ENCODE measurements around the gene RNF2.
"Not testable (repeated sequence)": the region's sequence is repeated elsewhere in the genome, so short reads cannot be mapped to it uniquely, and the experiment has no call there.

RNF2 gene

GRCh38 chr1:185054365-185055060 lies 9.2 kb downstream of the RNF2 start:
- Histone ChIP-seq H3K9ac (ENCODE audit: low read length) (no peak overlapping the region), H3K4me1 (ENCODE audit: control insufficient read depth, insufficient read depth, low read length) (no peaks in the 10 kb centered on the region), H3K36me3 (ENCODE audit: control insufficient read depth, insufficient read depth, low read length) (no peaks in the 10 kb centered on the region), H3K9me3 (ENCODE audit: control insufficient read depth, low read length) (no peaks in the 10 kb centered on the region), H3K4me3 (ENCODE audit: low read length) (no peak overlapping the region), H3K27me3 (ENCODE audit: control insufficient read depth, insufficient read depth, low read length) (no peaks in the 10 kb centered on the region)

- no peaks in the 10 kb centered on the region for H3K36me3 ChIP-seq (ENCODE audit: control insufficient read depth, insufficient read depth, low read length)
- H3K9ac ChIP-seq (ENCODE audit: low read length): no peak overlapping the region
- H3K27me3 ChIP-seq (ENCODE audit: control insufficient read depth, insufficient read depth, low read length): no peaks in the 10 kb centered on the region
- H3K4me1 ChIP-seq (ENCODE audit: control insufficient read depth, insufficient read depth, low read length): no peaks in the 10 kb centered on the region
- no peak overlapping the region for H3K4me3 ChIP-seq (ENCODE audit: low read length)
- no peaks in the 10 kb centered on the region for H3K9me3 ChIP-seq (ENCODE audit: control insufficient read depth, low read length)
These were observed 12.8 kb downstream of the RNF2 start for GRCh38 chr1:185058110-185058509.

- no peaks in the 10 kb centered on the region for H3K27me3 ChIP-seq (ENCODE audit: control insufficient read depth, insufficient read depth, low read length)
- no peak overlapping the region for H3K9ac ChIP-seq (ENCODE audit: low read length)
- no peaks in the 10 kb centered on the region for H3K4me1 ChIP-seq (ENCODE audit: control insufficient read depth, insufficient read depth, low read length)
- no peak overlapping the region for H3K4me3 ChIP-seq (ENCODE audit: low read length)
- H3K36me3 ChIP-seq (ENCODE audit: control insufficient read depth, insufficient read depth, low read length): no peaks in the 10 kb centered on the region
- no peaks in the 10 kb centered on the region for H3K9me3 ChIP-seq (ENCODE audit: control insufficient read depth, low read length)
These were observed 13.5 kb downstream of the RNF2 start for GRCh38 chr1:185058876-185059275.

- H3K36me3 ChIP-seq (ENCODE audit: control insufficient read depth, insufficient read depth, low read length): no peaks in the 10 kb centered on the region
- no peaks in the 10 kb centered on the region for H3K9me3 ChIP-seq (ENCODE audit: control insufficient read depth, low read length)
- H3K4me1 ChIP-seq (ENCODE audit: control insufficient read depth, insufficient read depth, low read length): no peaks in the 10 kb centered on the region
- no peaks in the 10 kb centered on the region for H3K27me3 ChIP-seq (ENCODE audit: control insufficient read depth, insufficient read depth, low read length)
- H3K9ac ChIP-seq (ENCODE audit: low read length): no peak overlapping the region
- H3K4me3 ChIP-seq (ENCODE audit: low read length): no peak overlapping the region
These were observed 14.7 kb downstream of the RNF2 start for GRCh38 chr1:185059950-185060571.

GRCh38 chr1:185062710-185063370 lies 17.5 kb downstream of the RNF2 start:
- Histone ChIP-seq H3K4me1 (ENCODE audit: control insufficient read depth, insufficient read depth, low read length) (no peaks in the 10 kb centered on the region), H3K9me3 (ENCODE audit: control insufficient read depth, low read length) (no peaks in the 10 kb centered on the region), H3K9ac (ENCODE audit: low read length) (no peak overlapping the region), H3K4me3 (ENCODE audit: low read length) (no peak overlapping the region), H3K36me3 (ENCODE audit: control insufficient read depth, insufficient read depth, low read length) (no peaks in the 10 kb centered on the region), H3K27me3 (ENCODE audit: control insufficient read depth, insufficient read depth, low read length) (no peaks in the 10 kb centered on the region)

GRCh38 chr1:185063719-185064118 lies 18.4 kb downstream of the RNF2 start:
- H3K4me1 ChIP-seq (ENCODE audit: control insufficient read depth, insufficient read depth, low read length): no peaks in the 10 kb centered on the region

GRCh38 chr1:185065006-185065405 lies 19.6 kb downstream of the RNF2 start:
- not testable (repeated sequence) for H3K9me3 ChIP-seq (ENCODE audit: control insufficient read depth, low read length); H3K4me1 ChIP-seq (ENCODE audit: control insufficient read depth, insufficient read depth, low read length); H3K9ac ChIP-seq (ENCODE audit: low read length); H3K36me3 ChIP-seq (ENCODE audit: control insufficient read depth, insufficient read depth, low read length); H3K27me3 ChIP-seq (ENCODE audit: control insufficient read depth, insufficient read depth, low read length); H3K4me3 ChIP-seq (ENCODE audit: low read length)

More at GRCh38 chr1:185063719-185064118, 18.4 kb downstream of the RNF2 start:
- no peak overlapping the region for H3K4me3 ChIP-seq (ENCODE audit: low read length)
- H3K9me3 ChIP-seq (ENCODE audit: control insufficient read depth, low read length): no peaks in the 10 kb centered on the region
- H3K36me3 ChIP-seq (ENCODE audit: control insufficient read depth, insufficient read depth, low read length): no peaks in the 10 kb centered on the region
- H3K9ac ChIP-seq (ENCODE audit: low read length): no peak overlapping the region
- no peaks in the 10 kb centered on the region for H3K27me3 ChIP-seq (ENCODE audit: control insufficient read depth, insufficient read depth, low read length)

- Histone ChIP-seq H3K36me3 (ENCODE audit: control insufficient read depth, insufficient read depth, low read length) (no peaks in the 10 kb centered on the region), H3K9ac (ENCODE audit: low read length) (no peak overlapping the region), H3K27me3 (ENCODE audit: control insufficient read depth, insufficient read depth, low read length) (no peaks in the 10 kb centered on the region), H3K4me1 (ENCODE audit: control insufficient read depth, insufficient read depth, low read length) (no peaks in the 10 kb centered on the region), H3K4me3 (ENCODE audit: low read length) (no peak overlapping the region), H3K9me3 (ENCODE audit: control insufficient read depth, low read length) (no peaks in the 10 kb centered on the region)
These were observed 20.8 kb downstream of the RNF2 start for GRCh38 chr1:185066181-185066580.

- Histone ChIP-seq H3K27me3 (ENCODE audit: control insufficient read depth, insufficient read depth, low read length) (no peaks in the 10 kb centered on the region), H3K9me3 (ENCODE audit: control insufficient read depth, low read length) (no peaks in the 10 kb centered on the region), H3K36me3 (ENCODE audit: control insufficient read depth, insufficient read depth, low read length) (no peaks in the 10 kb centered on the region), H3K9ac (ENCODE audit: low read length) (no peak overlapping the region), H3K4me3 (ENCODE audit: low read length) (no peak overlapping the region), H3K4me1 (ENCODE audit: control insufficient read depth, insufficient read depth, low read length) (no peaks in the 10 kb centered on the region)
These were observed 23.0 kb downstream of the RNF2 start for GRCh38 chr1:185068341-185068740.

GRCh38 chr1:185069202-185069772 lies 23.9 kb downstream of the RNF2 start:
- H3K9me3 ChIP-seq (ENCODE audit: control insufficient read depth, low read length): no peaks in the 10 kb centered on the region
- H3K9ac ChIP-seq (ENCODE audit: low read length): no peak overlapping the region
- no peaks in the 10 kb centered on the region for H3K27me3 ChIP-seq (ENCODE audit: control insufficient read depth, insufficient read depth, low read length)
- H3K36me3 ChIP-seq (ENCODE audit: control insufficient read depth, insufficient read depth, low read length): no peaks in the 10 kb centered on the region
- no peaks in the 10 kb centered on the region for H3K4me1 ChIP-seq (ENCODE audit: control insufficient read depth, insufficient read depth, low read length)
- H3K4me3 ChIP-seq (ENCODE audit: low read length): no peak overlapping the region

- Histone ChIP-seq H3K4me1 (ENCODE audit: control insufficient read depth, insufficient read depth, low read length) (no peaks in the 10 kb centered on the region), H3K4me3 (ENCODE audit: low read length) (no peak overlapping the region), H3K27me3 (ENCODE audit: control insufficient read depth, insufficient read depth, low read length) (no peaks in the 10 kb centered on the region), H3K9me3 (ENCODE audit: control insufficient read depth, low read length) (no peaks in the 10 kb centered on the region), H3K36me3 (ENCODE audit: control insufficient read depth, insufficient read depth, low read length) (no peaks in the 10 kb centered on the region), H3K9ac (ENCODE audit: low read length) (no peak overlapping the region)
These were observed 24.7 kb downstream of the RNF2 start for GRCh38 chr1:185070051-185070450.

- H3K4me3 ChIP-seq (ENCODE audit: low read length): no peak overlapping the region
- H3K9me3 ChIP-seq (ENCODE audit: control insufficient read depth, low read length): no peaks in the 10 kb centered on the region
- H3K4me1 ChIP-seq (ENCODE audit: control insufficient read depth, insufficient read depth, low read length): no peaks in the 10 kb centered on the region
- H3K27me3 ChIP-seq (ENCODE audit: control insufficient read depth, insufficient read depth, low read length): no peaks in the 10 kb centered on the region
- H3K9ac ChIP-seq (ENCODE audit: low read length): no peak overlapping the region
- H3K36me3 ChIP-seq (ENCODE audit: control insufficient read depth, insufficient read depth, low read length): no peaks in the 10 kb centered on the region
These were observed 28.4 kb downstream of the RNF2 start for GRCh38 chr1:185073725-185074124.
